Pons (tissue), 1 donor: ENCODE data around the gene ARL5B.
A peak's percentile ranks its signal among the peaks of the same experiment; 100 is the strongest.

ENCODE experiments used
- DNase-seq: peaks from one replicate; pipeline ENCODE4 v3.0.0-alpha.2; 2016; ENCODE audit warnings: low spot score

Gene ARL5B

DNA sequence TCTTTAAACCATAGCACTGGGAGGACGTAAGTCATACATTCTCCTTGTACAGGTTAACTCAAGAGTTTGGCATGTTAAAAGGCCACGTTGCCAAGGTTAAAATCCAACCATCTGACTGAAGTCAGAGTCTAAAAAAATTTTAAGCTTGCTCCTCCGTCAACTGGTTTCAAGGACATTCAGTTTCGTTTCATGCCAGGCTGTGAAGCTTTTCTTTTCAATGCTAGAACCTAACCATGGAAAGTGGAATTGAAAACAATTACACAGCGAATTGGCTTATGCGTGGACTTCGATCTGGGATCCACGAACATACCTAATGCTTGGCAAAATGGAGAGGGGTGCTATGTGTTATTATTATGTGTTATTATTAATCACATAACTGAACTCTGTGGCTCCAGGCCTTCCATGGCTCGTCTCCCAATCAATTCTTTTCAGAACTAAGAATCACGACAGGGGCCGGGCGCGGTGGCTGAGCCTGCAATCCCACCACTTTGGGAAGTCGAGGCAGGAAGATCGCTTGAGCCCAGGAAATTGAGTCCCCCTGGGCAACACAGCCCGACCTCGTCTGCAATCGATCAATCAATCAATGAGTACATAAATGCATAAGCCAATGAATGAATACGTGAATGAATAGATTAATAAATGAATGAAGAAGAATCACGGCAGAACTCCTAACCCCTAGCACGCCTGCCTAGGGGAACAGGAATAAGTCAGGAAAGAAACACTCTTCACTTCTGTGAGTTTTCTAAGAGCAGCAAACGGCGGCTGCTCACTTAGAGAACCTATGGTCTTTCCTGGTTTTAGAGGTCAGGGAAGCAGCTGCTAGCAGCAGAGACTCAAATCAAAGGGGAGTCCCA is 733 bp upstream of the ARL5B start:
- DNase-seq: peak; percentile 59

GRCh38 chr10:18659819-18660535 is 746 bp downstream of the ARL5B start:
- DNase-seq: peak; percentile 49

- DNase-seq: no peak
Measured at GRCh38 chr10:18660816-18661431, 1.7 kb downstream of the ARL5B start.

GRCh38 chr10:18664841-18665478 is 5.7 kb downstream of the ARL5B start:
- no peak for DNase-seq

DNA sequence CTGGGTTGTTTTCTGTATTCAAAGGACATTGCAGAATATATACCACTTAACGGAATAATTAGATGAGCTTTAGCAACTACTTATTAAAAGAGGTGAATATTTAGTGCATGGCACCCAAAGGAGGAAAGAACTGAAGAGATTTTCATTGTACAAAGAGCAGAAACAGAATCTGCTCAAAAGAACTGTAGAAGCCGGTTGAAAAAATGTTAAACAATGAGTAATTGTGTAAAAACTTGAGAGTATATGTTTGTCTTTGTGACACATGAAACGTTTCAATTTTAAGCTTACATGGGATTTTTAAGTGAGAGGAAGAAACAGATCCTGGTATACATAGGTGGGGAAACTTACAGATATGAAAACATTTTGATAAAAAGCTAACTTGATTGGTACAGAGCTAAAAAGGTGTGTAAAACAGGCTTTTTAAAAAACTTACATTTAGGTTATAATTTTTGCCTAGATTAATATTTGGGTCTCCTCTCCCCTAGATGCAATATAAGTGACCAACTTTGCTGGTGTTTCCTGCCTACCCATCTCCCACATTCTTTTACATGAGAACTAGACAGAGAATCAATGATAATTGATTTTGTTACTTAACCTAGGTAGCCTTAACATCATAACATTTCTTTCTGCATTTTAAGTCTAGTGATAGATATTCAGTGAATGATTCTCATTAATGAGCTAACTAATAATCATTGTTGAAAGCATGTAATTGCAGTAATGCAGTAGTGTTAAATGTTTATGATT is 6.8 kb downstream of the ARL5B start:
- peak; percentile 60 for DNase-seq

DNA sequence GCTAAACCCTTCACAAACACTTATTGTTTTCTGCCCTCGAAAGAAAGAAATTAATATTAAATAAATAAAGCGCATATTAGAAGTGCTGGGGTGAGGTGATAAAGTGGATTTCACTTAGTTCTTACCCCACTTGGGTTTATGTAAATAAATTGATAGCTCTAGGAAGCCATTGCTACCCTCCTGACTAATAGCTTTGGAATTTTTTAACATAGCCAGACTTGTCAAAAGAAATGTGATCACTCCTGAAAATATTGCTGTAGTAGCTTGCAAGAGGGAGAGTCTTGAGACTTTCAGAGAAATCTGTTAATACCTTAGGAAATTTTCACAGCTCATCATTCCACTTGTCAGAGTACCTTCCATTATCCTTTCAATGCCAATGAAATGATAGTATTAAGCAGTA is 7.6 kb downstream of the ARL5B start:
- no peak for DNase-seq

DNA sequence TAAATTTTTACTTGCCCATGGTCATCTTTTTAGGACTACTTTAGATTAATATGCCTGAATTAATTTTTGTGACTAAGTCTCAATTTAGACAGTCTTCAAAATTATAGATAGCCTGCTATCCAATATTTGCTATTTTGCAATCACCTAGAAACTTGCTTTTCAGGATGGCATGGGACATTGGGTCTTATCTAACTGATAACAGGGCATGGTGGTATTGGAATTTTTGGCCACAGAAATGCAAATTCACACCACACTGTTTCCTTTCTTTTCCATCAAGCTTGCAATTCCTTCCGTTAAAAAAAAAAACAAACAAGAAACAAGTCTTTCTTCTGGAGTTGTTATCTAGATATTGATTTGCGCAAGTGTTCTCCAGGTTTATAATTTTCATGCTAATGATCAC is 8.8 kb downstream of the ARL5B start:
- DNase-seq: no peak

DNA sequence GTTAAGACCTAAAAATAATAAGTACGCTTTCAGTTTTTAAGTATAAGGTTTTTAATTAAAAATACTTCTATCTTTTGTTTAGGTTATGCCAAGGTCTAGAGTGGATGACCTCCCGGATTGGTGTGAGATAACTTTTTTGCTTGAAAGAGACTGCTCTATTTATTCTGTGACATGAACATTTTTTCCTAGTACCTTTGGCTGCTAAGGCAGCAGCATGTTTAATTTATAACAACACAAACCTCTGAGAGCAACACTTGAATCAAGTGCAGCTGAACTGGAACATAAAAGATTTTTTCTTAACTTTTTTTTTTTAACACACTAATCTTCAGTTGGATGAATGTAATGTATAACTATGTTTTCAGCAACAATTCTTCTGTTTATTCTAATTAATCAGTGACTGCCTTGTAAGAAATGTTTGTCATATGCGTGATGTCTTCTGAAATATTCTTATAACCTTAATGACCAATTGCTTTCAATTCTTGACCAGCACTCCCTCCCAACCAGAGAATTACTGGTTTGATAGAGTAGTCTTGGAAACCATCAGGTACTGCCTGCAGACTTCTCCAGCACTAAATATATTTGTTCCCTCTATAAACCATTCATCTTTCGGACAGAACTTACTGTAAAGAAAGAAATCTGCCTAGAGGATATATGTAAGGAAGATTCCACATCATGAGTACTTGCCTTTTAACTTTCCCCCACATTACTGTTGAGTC is 16.0 kb downstream of the ARL5B start:
- DNase-seq: no peak

- DNase-seq: no peak
Measured at GRCh38 chr10:18680754-18681153, 21.5 kb downstream of the ARL5B start.

DNA sequence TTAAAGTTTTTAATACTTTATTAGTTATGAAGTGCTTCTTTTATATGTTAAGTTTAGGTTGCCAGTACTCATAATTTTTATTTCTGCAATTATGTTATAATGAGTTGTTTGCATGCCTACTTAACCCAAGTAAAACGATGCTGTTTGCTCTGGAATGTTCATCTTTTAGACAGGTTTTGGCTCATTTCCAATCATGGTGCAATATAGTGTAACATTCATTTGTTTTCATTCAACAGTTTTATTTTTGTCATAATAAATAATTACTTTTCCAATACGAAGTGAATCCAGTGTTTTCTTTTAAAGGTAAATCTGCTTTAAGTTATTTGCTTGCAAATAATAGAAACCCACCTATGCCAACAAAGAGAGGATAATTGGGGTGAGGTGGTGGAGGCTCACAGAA is 22.1 kb downstream of the ARL5B start:
- no peak for DNase-seq

GRCh38 chr10:18681971-18682411 is 22.8 kb downstream of the ARL5B start:
- no peak for DNase-seq

DNA sequence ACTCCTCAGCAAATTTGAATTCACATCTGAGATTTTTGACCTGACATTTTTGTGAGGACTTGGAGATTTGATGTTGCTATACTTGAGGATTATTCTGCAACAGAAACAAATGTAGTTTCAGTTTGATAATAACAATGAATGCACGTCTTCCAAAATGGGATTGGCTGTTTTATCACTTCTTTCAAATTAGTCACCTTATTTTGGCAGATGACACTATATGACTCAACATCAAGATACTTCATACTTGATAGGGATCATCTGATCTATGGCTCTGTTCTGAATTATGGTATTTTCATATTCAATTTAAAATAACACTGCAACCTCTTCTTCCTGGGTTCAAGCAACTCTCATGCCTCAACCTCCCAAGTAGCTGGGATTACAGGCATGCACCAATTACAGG is 24.2 kb downstream of the ARL5B start:
- no peak for DNase-seq

DNA sequence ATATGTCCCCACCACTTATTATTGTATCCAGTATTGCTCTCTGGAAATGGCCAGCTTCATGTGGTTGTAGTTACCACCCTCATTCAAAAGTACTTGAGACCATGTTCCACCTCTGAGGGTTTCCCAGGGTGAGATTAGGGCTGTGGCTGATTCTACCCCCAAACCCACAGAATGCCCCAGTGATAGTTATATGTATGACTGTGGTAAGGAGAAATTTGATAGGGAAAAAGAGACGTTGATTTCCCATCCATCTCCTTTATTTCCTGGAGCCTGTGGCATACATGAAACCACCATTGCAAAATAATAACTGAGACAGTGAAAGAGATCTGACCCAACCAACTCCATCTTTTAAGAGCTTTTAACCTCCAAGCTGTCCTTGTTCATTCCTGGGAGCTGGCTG is 25.2 kb downstream of the ARL5B start:
- no peak for DNase-seq

DNA sequence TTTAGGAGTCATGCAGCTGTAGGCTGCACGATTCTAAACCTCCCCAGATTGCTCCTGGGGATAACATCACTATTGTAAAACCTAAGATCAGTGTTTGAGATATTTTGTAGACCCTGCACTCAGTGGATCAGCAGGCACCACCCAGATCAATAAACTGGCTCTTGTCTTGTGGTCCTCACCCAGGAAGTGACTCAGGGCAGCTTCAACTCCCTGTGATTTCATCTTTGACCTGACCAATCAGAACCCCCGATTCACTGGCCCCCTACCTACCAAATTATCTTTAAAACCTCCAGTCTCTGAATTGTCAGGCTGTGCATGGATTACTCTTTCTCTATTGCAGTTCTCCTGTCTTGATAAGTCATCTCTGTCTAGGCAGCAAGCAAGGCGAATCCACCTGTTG is 25.7 kb downstream of the ARL5B start:
- no peak for DNase-seq

- no peak for DNase-seq
Measured at GRCh38 chr10:18685555-18685954, 26.3 kb downstream of the ARL5B start.

- DNase-seq: no peak
Measured at GRCh38 chr10:18687195-18687594, 28.0 kb downstream of the ARL5B start.

DNA sequence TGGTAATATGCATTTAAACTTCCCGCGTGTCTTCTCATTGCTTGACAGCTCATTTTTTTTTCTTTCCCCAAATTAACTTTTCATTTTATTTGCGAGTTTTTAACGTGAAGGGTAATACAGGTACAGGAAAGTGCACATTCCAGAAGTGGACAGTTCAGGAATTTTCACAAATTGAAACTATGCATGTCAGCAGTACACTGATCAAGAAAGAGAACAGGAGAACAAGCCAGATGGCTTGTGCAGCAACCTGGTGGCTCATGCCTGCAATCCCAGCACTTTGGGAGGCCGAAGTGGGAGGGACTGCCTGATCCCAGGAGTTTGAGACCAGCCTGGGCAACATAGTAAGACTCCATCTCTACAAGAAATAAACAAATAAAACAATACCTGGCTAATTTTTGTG is 28.5 kb downstream of the ARL5B start:
- no peak for DNase-seq

- DNase-seq: peak; percentile 32
Measured at GRCh38 chr10:18689498-18689897, 30.3 kb downstream of the ARL5B start.

GRCh38 chr10:18690541-18690940 is 31.3 kb downstream of the ARL5B start:
- DNase-seq: no peak

- no peak for DNase-seq
Measured at GRCh38 chr10:18699849-18700840, 40.9 kb downstream of the ARL5B start.
